D721Med (cell line): ENCODE data around the gene ANKS4B.
"Not testable (repeated sequence)": the region's sequence is repeated elsewhere in the genome, so short reads cannot be mapped to it uniquely, and the experiment has no call there.

Experiments
- DNase-seq: peaks from one replicate; pipeline ENCODE4 v3.0.0; 2011; ENCODE audit warnings: low spot score; ENCODE audit not compliant: insufficient read length
- FAIRE-seq: peaks from 2 replicates; lab custom pipeline; 2011; peaks lifted over from hg19 to GRCh38; lab: Jason Lieb, UNC
- TF ChIP-seq, protein P1 (sequence below): IDR thresholded peaks from 2 replicates; pipeline ENCODE4 v1.5.1; 2012; ENCODE audit warnings: mild to moderate bottlenecking, control low read depth; ENCODE audit not compliant: insufficient read depth; ENCODE audit errors: missing control alignments

Gene ANKS4B

DNA sequence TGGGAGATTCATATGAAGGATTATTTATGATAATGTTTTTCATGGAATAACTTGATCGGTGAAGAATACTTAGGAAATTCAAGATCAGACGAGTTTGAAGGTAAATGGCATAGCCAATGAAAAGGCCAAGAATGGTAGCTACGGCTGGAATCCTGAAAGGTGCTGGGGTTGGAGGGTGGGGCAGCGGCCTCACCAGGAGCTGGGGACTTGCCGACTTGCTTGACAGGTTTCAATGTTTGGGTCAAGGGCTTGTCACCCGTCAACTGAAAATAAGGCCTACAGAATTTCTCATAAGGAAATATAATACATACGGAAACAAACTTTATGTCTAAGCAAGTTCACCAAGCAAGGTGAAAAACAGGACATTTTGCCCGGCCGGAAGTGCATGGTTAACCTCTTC, 34.7 kb downstream of the ANKS4B start:
- FAIRE-seq = no peak
- DNase-seq = no peak
- TF ChIP-seq, protein P1, sequence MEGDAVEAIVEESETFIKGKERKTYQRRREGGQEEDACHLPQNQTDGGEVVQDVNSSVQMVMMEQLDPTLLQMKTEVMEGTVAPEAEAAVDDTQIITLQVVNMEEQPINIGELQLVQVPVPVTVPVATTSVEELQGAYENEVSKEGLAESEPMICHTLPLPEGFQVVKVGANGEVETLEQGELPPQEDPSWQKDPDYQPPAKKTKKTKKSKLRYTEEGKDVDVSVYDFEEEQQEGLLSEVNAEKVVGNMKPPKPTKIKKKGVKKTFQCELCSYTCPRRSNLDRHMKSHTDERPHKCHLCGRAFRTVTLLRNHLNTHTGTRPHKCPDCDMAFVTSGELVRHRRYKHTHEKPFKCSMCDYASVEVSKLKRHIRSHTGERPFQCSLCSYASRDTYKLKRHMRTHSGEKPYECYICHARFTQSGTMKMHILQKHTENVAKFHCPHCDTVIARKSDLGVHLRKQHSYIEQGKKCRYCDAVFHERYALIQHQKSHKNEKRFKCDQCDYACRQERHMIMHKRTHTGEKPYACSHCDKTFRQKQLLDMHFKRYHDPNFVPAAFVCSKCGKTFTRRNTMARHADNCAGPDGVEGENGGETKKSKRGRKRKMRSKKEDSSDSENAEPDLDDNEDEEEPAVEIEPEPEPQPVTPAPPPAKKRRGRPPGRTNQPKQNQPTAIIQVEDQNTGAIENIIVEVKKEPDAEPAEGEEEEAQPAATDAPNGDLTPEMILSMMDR = no peak

DNA sequence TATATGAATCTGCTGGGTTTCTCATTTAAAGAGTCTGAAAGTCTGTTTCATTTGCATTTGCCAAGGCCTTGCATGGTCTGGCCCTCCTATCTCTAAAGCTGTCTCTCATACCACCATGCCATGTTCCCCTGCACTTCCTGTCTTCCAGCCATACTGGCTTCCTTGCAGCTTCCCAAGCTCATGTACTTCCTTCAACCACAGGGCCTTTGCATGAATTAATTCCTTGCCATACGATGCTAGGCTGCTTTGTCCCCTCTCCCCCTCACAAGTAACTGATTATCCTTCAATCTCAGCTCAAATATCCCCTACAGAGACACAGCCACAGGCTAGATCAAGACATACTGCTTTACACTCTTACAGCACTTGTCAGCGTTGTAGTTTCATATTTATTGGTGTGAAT, 38.8 kb downstream of the ANKS4B start:
- DNase-seq (no peak), FAIRE-seq (no peak)
- TF ChIP-seq, protein P1 = no peak

DNA sequence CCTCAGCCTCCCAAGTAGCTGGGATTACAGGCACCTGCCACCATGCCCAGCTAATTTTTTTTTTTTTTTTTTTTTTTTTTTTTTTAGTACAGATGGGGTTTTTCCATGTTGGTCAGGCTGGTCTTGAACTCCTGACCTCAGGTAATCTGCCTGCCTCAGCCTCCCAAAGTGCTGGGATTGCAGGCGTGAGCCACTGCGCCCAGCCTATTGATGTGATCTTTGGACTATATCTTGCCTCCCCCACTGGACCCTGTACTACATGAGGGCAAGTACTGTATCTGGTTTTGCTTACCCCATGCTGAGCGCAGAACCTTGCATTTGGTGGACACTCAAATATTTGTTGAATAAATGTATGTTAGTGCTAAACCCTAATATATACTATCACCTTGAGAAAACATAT, 39.3 kb downstream of the ANKS4B start:
- DNase-seq, FAIRE-seq: not testable (repeated sequence)

DNA sequence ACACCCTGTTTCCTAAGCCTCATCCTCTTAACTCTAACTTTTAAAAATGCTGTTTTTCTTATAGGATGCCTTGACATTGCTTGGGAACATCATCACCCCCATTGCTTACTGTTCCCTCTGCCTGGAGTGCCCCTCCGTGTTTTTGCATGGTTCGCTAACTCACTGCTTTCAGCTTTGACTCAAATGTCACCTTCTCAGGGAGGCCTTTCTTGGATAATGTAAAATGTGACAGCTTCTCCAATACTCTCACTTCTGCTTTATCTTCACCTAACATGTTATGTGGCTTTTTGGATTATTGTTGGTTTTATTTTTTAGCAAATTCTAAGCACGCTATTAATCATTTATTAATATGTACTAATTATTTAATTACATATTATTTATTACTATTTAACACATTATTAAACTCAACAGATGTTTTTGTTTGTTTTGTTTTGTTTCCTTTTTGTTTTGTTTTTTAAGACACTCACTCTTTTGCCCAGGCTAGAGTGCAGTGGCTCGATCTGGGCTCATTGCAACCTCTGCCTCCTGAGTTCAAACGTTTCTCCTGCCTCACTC, 40.8 kb downstream of the ANKS4B start:
- FAIRE-seq = no peak
- DNase-seq = no peak
- TF ChIP-seq, protein P1 = no peak

DNA sequence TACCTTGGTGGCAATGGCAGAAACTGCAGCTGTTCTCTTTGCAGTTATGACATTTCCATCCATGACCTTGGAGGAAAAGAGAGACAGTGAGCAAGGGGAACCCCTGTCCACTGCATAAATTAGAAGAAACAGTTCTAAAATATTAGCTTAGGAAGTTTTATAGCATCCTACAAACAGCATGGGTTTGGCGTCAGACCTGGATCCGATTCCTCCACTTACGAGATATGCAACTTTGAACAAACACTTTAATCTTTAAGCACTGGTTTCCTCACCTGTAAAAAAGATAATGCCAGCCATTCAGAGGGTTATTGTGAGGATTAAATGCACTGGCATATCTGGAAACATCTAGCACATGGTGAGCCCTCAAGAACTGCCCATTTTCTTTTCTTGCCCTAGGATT, 42.0 kb downstream of the ANKS4B start:
- DNase-seq = no peak
- FAIRE-seq = no peak
- TF ChIP-seq, protein P1 = no peak

DNA sequence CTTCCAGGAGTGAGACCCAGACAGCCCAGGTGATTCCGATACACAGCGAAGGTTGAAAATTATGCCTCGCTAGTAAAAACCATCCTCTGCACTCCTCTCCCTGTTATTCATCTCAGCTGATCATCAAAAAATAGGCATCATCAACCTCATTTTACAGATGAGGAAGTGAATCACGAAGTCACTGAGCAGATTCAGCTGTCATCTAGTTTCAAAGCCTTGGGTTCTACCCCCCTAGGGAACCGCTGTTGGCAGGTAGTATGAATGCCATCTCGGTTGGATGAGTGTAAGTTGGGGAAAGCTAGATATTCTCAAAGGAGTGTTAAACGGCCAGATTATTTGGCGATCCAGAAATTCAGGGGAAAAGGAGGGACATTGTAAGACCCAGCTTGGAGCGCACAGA, 42.6 kb downstream of the ANKS4B start:
- DNase-seq (no peak), FAIRE-seq (no peak)
- TF ChIP-seq, protein P1 = no peak

DNA sequence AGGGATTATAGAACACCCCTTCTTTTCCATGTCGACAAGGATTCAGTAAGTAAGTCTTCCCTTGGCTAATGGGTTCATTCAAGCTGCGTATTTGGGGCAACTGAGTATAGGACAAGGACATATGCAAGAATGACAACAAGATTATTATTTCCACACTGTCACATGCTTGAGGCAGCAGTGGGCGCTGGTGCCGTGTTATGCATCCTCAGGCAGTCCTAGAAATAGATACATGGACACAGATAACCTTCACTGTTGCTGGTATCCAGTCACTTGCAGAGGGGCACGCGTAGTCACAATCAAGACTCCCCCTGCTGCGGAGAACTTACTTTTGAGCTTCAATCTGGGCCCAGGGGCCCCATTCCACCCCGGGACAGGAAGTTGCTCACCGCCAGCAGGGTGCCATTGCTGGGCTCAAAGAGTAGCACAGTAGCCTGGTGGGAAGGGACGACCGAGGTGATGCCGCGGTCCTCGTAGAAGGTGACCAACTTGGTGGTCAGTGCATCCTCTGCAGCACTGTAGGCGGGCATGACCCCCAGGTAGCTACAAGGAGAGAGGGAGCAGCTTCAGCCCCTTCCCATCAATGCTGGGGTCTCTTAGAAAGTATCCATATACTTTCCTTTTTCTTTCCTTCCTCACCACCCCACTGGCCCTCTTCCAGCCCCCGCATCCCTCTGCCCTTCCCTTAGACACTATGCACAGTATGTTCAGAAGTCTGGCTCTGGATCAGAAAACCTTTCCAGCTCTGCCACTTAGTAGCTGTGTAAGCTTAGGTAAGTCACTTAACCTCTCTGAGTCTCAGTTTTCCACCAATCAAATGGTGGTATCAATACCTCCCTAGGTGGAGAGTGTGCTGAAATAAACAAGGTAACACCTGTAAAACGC, 43.8 kb downstream of the ANKS4B start:
- no peak for DNase-seq
- TF ChIP-seq, protein P1 = no peak
- no peak for FAIRE-seq
